Liver (tissue), 9 donors: Measurements from ENCODE around the gene NECAB2. TPM values are rescaled to one million over a fixed set of nuclear protein-coding genes. Genes with fewer than 3 reads are reported as not detected.
A peak's percentile ranks its signal among the peaks of the same experiment; 100 is the strongest.

Experiments used
- DNase-seq: peaks from one replicate; pipeline ENCODE4 v3.0.0-alpha.2; 2017; ENCODE audit warnings: low spot score
- H3K27ac ChIP-seq, 2 donors: one replicate each; pipeline ENCODE4 v1.7.0; 2013; ENCODE audit warnings: inconsistent platforms in 2 of 2, low read length in 2 of 2, control low read depth in 1 of 2, low read depth in 1 of 2, mild to moderate bottlenecking in 1 of 2
- H3K27me3 ChIP-seq, 4 donors: one replicate each; pipeline versions ENCODE4 v1.6.1 to v1.7.0; 2013; ENCODE audit warnings: low read length in 3 of 4, inconsistent platforms in 1 of 4, mild to moderate bottlenecking in 1 of 4, moderate library complexity in 1 of 4; ENCODE audit not compliant: control insufficient read depth in 4 of 4, insufficient read depth in 4 of 4
- H3K36me3 ChIP-seq, 4 donors: one replicate each; pipeline versions ENCODE4 v1.6.1 to v1.7.0; 2013; ENCODE audit warnings: low read length in 3 of 4, mild to moderate bottlenecking in 3 of 4, low read depth in 1 of 4, moderate library complexity in 1 of 4; ENCODE audit not compliant: control insufficient read depth in 4 of 4, insufficient read depth in 3 of 4
- H3K4me1 ChIP-seq, 4 donors: one replicate each; pipeline versions ENCODE4 v1.6.1 to v1.7.0; 2013; ENCODE audit warnings: low read length in 3 of 4, mild to moderate bottlenecking in 3 of 4, moderate library complexity in 1 of 4; ENCODE audit not compliant: control insufficient read depth in 4 of 4, insufficient read depth in 4 of 4
- H3K4me3 ChIP-seq, 3 donors: one replicate each; pipeline versions ENCODE4 v1.6.1 to v1.7.0; 2013; ENCODE audit warnings: low read length in 3 of 3, control low read depth in 1 of 3, low read depth in 1 of 3, mild to moderate bottlenecking in 1 of 3
- H3K9ac ChIP-seq, 2 donors: one replicate each; pipeline ENCODE4 v1.7.0; 2013; ENCODE audit warnings: low read length in 2 of 2, mild to moderate bottlenecking in 2 of 2, moderate library complexity in 2 of 2, control low read depth in 1 of 2, low read depth in 1 of 2
- H3K9me3 ChIP-seq, 4 donors: one replicate each; pipeline versions ENCODE4 v1.6.1 to v1.7.0; 2013; ENCODE audit warnings: low read length in 3 of 4; ENCODE audit not compliant: control insufficient read depth in 4 of 4
- ATF3 ChIP-seq: IDR thresholded peaks from 2 replicates; pipeline ENCODE4 v1.6.1; 2016; ENCODE audit warnings: antibody characterized with exemption
- CTCF ChIP-seq: fragments of 150-350 bp; IDR thresholded peaks from 2 replicates; pipeline ENCODE4 v1.5.1; 2017; ENCODE audit warnings: improper control_type of control experiment, low read depth, low read length; ENCODE audit not compliant: missing input control
- JUND ChIP-seq, 2 donors: IDR thresholded peaks; 2 replicates each; pipeline ENCODE4 v1.6.1; 2016; ENCODE audit warnings: antibody characterized with exemption in 2 of 2
- NR2F2 ChIP-seq: IDR thresholded peaks from 2 replicates; pipeline ENCODE4 v1.6.1; 2016; ENCODE audit warnings: antibody characterized with exemption
- RAD21 ChIP-seq, 2 donors: IDR thresholded peaks; 2 replicates each; pipeline ENCODE4 v1.6.1; 2016; ENCODE audit warnings: antibody characterized with exemption in 2 of 2, mild to moderate bottlenecking in 2 of 2
- REST ChIP-seq: IDR thresholded peaks from 2 replicates; pipeline ENCODE4 v1.6.1; 2016; ENCODE audit warnings: antibody characterized with exemption, mild to moderate bottlenecking
- RXRA ChIP-seq, 2 donors: IDR thresholded peaks; 2 replicates each; pipeline ENCODE4 v1.6.1; 2017 to 2018; ENCODE audit warnings: antibody characterized with exemption in 2 of 2, mild to moderate bottlenecking in 1 of 2
- SP1 ChIP-seq: IDR thresholded peaks from 2 replicates; pipeline ENCODE4 v1.6.1; 2018; ENCODE audit warnings: antibody characterized with exemption, mild to moderate bottlenecking
- TAF1 ChIP-seq: conservative IDR thresholded peaks from 2 replicates; pipeline ENCODE4 v1.6.1; 2016; ENCODE audit warnings: antibody characterized with exemption, mild to moderate bottlenecking
- YY1 ChIP-seq: IDR thresholded peaks from 2 replicates; pipeline ENCODE4 v1.6.1; 2016; ENCODE audit warnings: antibody characterized with exemption, mild to moderate bottlenecking
- ZBTB33 ChIP-seq: IDR thresholded peaks from 2 replicates; pipeline ENCODE4 v1.6.1; 2016; ENCODE audit warnings: antibody characterized with exemption
- WGBS: extraction: QIAGEN DNeasy Blood & Tissue Kit; methylation state at CpG from one replicate; pipeline ENCODE4 v1.1.7; 2013; 5-methylcytosine and 5-hydroxymethylcytosine counted together
- polyA plus RNA-seq, 2 donors: library from polyadenylated mRNA; stranded (reverse) in 1 of 2; unstranded in 1 of 2; fragments of 200-250 nt in 1 of 2; fragments of >200 nt in 1 of 2; fragmentation: Nextera tagmentation in 1 of 2; extraction: Ambion mirVana in 1 of 2; gene quantifications; one replicate each; pipeline versions ENCODE4 v1.2.1 to v1.2.3, GENCODE V29; 2013 to 2015
- total RNA-seq, 2 donors: library from RNA; depleted of rRNA; stranded (reverse); fragments of >200 nt; gene quantifications; one replicate each; pipeline ENCODE4 v1.2.3, GENCODE V29; 2014
- donor health status: healthy.
- donor health status: healthy.
- donor health status: healthy.
- donor health status: healthy.
- donor health status: healthy.

The NECAB2 gene
- total and polyA plus RNA-seq, 4 donors = 2.7 to 3.8 (median 2.9) TPM; not detected in 1

- DNase-seq = no peak
- peak overlapping the region; percentile 94 to 95 for H3K27ac ChIP-seq
- peaks cover 1 to 32% (median 24%) of the 10 kb centered on the region in 4 donors for H3K4me1 ChIP-seq
- TF ChIP-seq RXRA (IDR thresholded peaks at IDR 0.05) (no peak), JUND (IDR thresholded peaks at IDR 0.05) (no peak), ZBTB33 (no peak), YY1 (no peak), TAF1 (no peak), REST (no peak), ATF3 (no peak), NR2F2 (no peak)
- H3K9me3 ChIP-seq = no peaks in the 10 kb centered on the region
- H3K27me3 ChIP-seq = no peaks in the 10 kb centered on the region
- H3K9ac ChIP-seq = peak overlapping the region; percentile 56 to 94
- peaks cover 14 to 32% (median 25%) of the 10 kb centered on the region in 4 donors for H3K36me3 ChIP-seq
- H3K4me3 ChIP-seq = peak overlapping the region in 2 of 3 donors; percentile 80 to 91
- WGBS = 58% methylated on average over 23 of the region's 23 CpGs
Measured at GRCh38 chr16:83955218-83956130, 12.6 kb upstream of the NECAB2 start.

- peak; percentile 76 for DNase-seq
- peaks cover 16 to 41% (median 35%) of the 10 kb centered on the region in 4 donors for H3K36me3 ChIP-seq
- WGBS = 38% methylated on average over 22 of the region's 22 CpGs
- H3K27me3 ChIP-seq = no peaks in the 10 kb centered on the region
- H3K9ac ChIP-seq = peak overlapping the region in 1 of 2 donors; percentile 4
- no peaks in the 10 kb centered on the region for H3K9me3 ChIP-seq
- TF ChIP-seq ZBTB33 (no peak), NR2F2 (no peak), SP1 (no peak), RAD21 (IDR thresholded peaks at IDR 0.05) (peak; percentile 71 to 84), TAF1 (no peak), CTCF (peak; percentile 61), ATF3 (no peak)
- H3K27ac ChIP-seq = peak overlapping the region; percentile 8 to 94
- H3K4me3 ChIP-seq = no peak overlapping the region
- H3K4me1 ChIP-seq = peaks cover 1 to 32% (median 24%) of the 10 kb centered on the region in 4 donors
Measured at GRCh38 chr16:83956336-83957289, 11.4 kb upstream of the NECAB2 start.
